GM12892 (cell line): ENCODE results near the gene TIGD3.
A peak's percentile ranks its signal among the peaks of the same experiment; 100 is the strongest.

Experiments
- DNase-seq: peaks from one replicate; pipeline ENCODE4 v3.0.0; 2011; ENCODE audit not compliant: insufficient read length
- FAIRE-seq: peaks from 2 replicates; lab custom pipeline; 2011; peaks lifted over from hg19 to GRCh38; lab: Jason Lieb, UNC
- POLR2A ChIP-seq: IDR thresholded peaks from 2 replicates; pipeline ENCODE4 v1.6.1; 2011; ENCODE audit warnings: low read depth, low read length, control low read depth
- POLR2AphosphoS5 ChIP-seq: IDR thresholded peaks from 2 replicates; pipeline ENCODE4 v1.6.1; 2011; ENCODE audit warnings: low read depth, low read length, control low read depth
- TAF1 ChIP-seq: IDR thresholded peaks from 2 replicates; pipeline ENCODE4 v1.6.1; 2011; ENCODE audit warnings: low read depth, mild to moderate bottlenecking, control low read depth, low read length, borderline replicate concordance

TIGD3 gene

DNA sequence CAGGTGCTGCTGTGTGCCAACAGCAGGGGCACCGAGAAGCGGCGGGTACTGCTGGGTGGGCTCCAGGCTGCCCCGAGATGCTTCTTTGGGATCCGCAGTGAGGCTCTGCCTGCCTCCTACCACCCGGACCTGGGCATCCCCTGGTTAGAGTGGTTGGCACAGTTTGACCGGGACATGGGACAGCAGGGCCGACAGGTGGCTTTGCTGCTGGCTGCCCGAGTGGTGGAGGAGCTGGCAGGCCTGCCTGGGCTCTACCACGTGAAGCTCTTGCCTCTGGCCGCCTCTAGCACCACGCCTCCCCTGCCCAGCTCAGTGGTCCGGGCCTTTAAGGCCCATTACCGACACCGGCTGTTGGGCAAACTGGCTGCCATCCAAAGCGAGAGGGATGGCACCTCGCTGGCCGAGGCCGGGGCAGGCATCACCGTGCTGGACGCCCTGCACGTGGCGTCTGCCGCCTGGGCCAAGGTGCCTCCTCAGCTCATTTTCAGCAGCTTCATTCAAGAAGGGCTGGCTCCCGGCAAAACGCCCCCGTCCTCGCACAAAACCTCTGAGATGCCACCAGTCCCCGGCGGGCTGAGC lies 1.9 kb downstream of the TIGD3 start:
- DNase-seq, result no peak
- TF ChIP-seq TAF1, result no peak
- no peak for TF ChIP-seq POLR2AphosphoS5
- TF ChIP-seq POLR2A, result no peak

DNA sequence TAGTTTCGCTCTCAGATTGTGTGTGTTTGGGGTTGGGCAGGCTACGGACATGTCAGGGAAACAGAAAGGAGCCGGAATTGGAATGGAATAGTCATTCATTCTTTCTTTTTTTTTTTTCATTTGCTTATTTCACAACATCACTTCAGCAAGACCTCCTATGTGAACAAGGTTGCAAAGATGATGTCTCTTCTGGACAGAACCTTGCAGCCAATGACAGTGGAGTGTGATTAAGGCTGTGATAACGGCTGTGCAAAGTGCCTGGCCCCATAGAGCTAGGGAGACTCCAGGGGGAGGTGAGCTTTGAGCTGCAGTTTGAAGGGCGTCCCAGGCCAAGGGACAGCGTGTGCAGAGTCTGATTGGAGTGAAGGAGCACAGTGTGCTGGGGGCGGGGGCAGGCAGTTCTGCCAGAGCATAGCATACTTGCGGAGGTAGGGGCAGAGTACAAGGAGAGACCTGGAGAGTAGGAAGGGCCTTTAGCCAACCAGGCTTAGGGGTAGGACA lies 3.4 kb downstream of the TIGD3 start:
- DNase-seq (no peak), FAIRE-seq (no peak)

More for the DNA sequence above, 1.9 kb downstream of the TIGD3 start:
- no peak for FAIRE-seq

DNA sequence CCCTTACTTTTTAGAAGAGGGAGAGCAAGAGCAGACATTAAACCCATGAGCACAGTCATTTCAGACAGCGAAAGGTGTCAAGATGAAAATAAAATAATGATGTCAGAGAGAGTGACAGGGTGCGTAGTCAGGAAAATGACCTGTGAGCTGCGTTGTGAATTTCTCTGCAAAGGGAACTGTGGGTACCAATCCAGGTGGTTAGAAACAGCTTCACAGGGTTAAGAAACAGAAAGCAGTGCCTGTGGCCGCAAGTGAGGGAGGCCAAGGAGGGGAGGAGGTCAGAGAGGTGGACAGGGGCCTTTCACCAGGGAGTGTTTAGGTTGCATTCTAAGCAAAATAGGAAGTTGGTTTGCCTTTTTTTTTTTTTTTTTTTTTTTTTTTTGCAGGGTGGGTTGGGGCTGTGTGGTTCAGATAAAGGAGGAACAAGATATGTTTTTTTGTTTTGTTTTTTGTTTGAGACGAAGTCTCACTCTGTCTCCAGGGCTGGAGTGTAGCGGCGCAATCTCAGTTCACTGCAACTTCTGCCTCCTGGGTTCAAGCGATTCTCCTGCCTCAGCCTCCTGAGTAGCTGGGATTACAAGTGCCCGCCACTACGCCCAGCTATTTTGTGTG lies 7.9 kb downstream of the TIGD3 start:
- FAIRE-seq (no peak), DNase-seq (no peak)
- TF ChIP-seq POLR2A (no peak), TAF1 (no peak), POLR2AphosphoS5 (no peak)

More for the DNA sequence above, 3.4 kb downstream of the TIGD3 start:
- no peak for TF ChIP-seq POLR2AphosphoS5
- no peak for TF ChIP-seq TAF1
- no peak for TF ChIP-seq POLR2A

DNA sequence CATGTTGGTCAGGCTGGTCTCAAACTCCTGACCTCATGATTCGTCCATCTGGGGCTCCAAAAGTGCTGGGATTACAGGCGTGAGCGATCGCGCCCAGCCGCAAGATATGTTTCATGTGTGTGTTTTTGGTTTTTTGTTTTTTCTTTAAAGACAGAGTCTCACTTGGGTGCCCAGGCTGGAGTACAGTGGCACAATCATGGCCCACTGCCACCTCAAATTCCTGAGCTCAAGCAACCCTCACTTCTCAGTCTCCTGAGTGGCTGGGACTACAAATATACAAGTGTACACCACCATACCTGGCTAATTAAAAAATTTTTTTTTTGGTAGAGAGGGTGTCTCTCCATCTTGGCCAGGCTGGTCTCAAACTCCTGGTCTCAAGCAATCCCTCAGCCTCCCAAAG lies 8.4 kb downstream of the TIGD3 start:
- no peak for FAIRE-seq
- no peak for TF ChIP-seq POLR2AphosphoS5
- TF ChIP-seq TAF1, result no peak
- no peak for TF ChIP-seq POLR2A
- no peak for DNase-seq

DNA sequence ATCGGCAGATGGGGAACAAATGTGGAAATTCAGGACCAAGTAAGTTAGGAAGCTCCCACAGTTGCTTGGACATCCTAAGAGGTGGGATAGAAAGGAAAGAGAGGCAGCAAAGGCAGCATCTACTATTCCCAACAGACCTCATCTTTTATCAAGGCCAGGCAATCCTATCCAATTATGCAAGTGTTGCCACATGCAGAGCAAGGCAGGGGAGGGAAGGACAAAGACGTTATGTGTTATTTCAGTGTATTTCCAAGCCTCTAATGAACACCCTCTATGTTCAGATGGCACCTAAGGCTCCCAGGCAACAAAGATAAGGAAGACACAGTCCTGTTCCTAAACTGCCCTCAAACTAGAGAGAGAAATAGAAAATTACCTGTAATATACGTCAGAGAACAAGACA lies 9.2 kb downstream of the TIGD3 start:
- FAIRE-seq (no peak), DNase-seq (no peak)
- TF ChIP-seq TAF1 (no peak), POLR2A (no peak), POLR2AphosphoS5 (no peak)

DNA sequence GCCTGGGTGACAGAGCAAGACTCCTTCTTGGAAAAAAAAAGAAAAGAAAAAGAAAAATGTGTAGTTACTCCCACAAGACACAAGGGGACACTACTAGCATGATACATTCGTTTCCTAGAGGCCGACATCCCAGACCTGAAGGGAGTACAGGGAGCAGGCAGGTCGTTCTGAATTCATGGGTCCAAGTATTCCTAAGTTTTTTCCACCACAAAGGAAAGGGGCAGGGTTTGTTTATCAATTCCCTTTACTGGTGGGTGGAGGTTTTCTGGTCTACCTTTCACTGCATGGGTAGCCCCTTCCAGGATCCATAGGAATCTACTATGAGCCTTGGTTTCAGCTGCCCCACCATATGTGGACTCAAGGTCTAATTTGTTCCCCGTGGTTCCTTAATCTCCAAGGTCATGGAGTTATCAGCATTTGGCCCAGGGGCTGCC lies 11.8 kb downstream of the TIGD3 start:
- FAIRE-seq (no peak), DNase-seq (no peak)
- TF ChIP-seq POLR2AphosphoS5 (no peak), POLR2A (no peak), TAF1 (no peak)

DNA sequence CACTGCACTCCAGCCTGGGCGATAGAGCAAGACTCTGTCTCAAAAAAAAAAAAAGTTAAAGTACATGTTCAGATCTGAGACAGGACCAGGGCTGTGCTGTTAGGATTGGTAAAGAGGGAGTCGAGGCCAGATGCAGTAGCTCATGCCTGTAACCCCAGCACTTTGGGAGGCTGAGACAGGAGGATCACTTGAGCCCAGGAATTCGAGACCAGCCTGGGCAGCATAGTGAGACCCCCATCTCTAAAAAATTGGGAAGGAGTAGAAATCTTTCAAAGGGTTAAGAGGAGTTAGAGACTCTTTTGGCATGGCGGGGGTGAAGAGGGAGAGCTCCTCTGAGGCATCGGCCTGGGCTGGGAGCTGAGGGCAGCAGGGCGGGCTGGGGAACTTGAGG lies 16.1 kb downstream of the TIGD3 start:
- DNase-seq, result no peak
- TF ChIP-seq POLR2A (no peak), TAF1 (no peak), POLR2AphosphoS5 (no peak)
- no peak for FAIRE-seq

DNA sequence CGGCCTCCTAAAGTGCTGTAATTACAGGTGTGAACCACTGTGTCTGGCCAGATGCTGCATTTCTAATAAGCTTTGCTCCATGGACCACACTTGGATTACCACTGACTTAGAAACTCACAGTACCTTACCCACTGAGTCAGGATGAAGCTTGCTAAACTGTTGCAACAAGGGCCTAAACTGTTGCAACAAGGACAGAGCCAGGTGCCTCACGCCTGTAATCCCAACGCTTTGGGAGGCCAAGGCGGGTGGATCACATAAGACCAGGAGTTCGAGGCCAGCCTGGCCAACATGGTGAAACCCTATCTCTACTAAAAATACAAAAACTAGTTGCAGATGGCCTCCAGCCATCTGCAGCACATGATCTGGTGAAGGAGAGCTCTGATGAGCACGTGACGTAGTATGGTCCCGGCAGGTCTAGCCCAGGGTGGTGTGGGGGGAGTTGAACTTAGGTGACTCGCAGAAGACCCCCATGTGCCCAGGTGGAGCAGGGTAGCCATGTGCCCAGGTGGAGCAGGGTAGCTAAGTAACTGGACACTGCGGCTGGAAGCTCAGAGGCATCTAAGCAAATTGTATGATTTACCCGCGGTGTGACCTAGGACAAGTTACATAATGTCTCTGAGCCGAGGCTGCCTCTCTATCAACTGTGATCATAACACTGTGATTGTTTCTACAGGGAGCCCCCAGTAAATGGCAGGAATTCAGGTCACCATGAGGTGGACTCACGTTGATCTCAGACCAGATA lies 19.5 kb downstream of the TIGD3 start:
- no peak for TF ChIP-seq POLR2AphosphoS5
- TF ChIP-seq POLR2A, result no peak
- TF ChIP-seq TAF1, result no peak
- no peak for DNase-seq
- FAIRE-seq, result peak; percentile 5

DNA sequence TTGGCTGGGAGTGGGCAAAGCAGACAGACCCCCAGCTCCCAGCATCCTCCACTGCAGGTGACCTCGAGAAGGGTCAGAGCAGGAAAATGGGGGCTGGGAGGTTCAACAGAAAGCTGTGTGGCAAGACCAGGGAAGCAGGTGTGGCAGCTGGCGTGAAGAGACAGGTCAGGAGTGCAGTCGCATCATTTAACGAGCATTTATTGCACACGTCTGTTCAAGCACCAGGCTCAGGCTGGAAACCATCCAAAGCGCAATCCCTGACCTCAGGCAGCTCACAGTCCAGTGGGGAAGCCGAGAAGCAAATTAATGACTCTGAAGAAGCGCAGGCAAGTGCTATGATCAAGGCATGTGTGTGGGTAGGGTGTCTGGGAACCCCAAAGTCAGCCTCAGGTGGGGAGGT lies 20.5 kb downstream of the TIGD3 start:
- TF ChIP-seq TAF1, result no peak
- TF ChIP-seq POLR2A, result no peak
- TF ChIP-seq POLR2AphosphoS5, result no peak
- no peak for DNase-seq
- no peak for FAIRE-seq

DNA sequence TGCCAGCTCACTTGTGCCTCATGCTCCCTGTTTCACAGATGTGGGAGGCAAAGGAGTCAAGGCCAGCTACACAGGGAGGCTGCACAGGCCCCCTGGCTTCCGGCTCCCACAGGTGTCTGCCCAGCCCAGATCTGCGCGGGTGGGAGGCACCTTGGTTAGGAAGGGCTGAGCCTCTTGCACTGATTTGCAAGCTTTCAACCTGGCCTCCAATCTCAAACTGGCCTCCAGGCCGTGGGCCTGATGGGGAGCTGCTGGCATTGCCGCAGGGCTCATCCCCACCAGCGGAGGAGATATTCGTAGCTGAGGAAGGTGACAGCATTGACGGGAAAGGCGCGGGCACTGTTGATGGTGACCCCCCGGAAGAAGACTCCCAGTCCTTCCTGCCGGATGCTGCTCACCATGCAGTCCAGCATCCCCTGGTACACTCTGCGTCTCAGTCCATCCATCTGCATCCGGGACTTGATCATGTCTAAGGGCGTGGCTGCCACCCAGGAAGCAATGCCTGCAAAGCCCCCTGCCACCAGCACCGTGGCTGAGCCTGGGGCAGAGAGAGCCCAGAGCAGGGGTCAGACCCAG lies 21.7 kb downstream of the TIGD3 start:
- FAIRE-seq, result no peak
- TF ChIP-seq TAF1 (no peak), POLR2AphosphoS5 (no peak), POLR2A (no peak)

DNA sequence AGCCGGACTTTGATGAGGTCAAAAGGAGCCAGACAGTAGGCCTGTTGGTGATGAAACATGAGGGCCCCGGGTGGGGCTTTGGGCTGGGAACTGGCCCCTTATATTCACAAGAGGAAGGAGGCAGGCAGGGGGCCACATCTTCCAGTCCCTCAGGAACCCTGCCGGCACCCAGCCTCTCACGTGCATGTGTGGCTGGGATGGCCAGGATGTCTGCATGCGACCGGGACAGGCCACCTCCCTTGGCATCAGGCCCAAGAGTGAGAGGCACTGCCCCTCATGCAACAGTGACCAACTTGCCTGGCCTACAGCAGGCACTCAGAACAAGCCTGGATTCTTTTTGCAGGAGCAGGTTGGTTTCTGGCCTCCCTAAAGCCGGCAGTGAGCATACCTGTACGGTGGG lies 22.5 kb downstream of the TIGD3 start:
- no peak for TF ChIP-seq TAF1
- TF ChIP-seq POLR2AphosphoS5, result no peak
- TF ChIP-seq POLR2A, result no peak
- DNase-seq, result no peak
- no peak for FAIRE-seq

More for the DNA sequence above, 21.7 kb downstream of the TIGD3 start:
- no peak for DNase-seq

DNA sequence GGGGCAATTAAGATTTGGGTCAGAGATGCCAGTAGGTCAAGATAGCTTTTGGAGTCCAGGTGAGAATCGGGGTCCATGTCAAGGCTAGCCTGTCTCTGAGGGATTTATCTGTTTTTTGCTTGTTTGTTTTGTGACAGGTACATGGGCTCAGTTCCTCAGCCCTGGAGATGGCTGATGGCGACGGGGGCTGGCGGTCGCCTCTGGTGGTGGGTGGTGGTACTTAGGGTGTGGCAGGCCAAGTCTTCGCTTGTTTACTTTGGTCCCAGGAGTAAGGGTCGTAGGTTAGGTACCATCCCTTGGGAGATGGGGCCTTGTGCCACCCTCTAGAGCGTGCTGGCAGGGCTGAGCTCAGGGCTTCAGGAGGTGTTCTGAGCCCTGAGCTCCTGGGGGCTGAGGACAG lies 23.2 kb downstream of the TIGD3 start:
- no peak for TF ChIP-seq POLR2AphosphoS5
- no peak for TF ChIP-seq POLR2A
- TF ChIP-seq TAF1, result no peak
- DNase-seq (no peak), FAIRE-seq (no peak)
